HFFc6 (cell line): Measurements from ENCODE around the gene ACVR2B. TPM values are rescaled to one million over a fixed set of nuclear protein-coding genes. Genes with fewer than 3 reads are reported as not detected.
"Not testable (repeated sequence)": the region's sequence is repeated elsewhere in the genome, so short reads cannot be mapped to it uniquely, and the experiment has no call there.

Source experiments
- DNase-seq: peaks from one replicate; pipeline ENCODE4 v3.0.0-alpha.2; 2018
- H3K27ac Mint-ChIP-seq: 2 replicates; pipeline ENCODE4 v1.8.0; 2020; ENCODE audit warnings: mild to moderate bottlenecking, mixed read lengths
- H3K27me3 Mint-ChIP-seq: 2 replicates; pipeline ENCODE4 v1.8.0; 2021; ENCODE audit warnings: mild to moderate bottlenecking, moderate library complexity, mixed read lengths; ENCODE audit not compliant: insufficient read depth
- H3K36me3 Mint-ChIP-seq: 2 replicates; pipeline ENCODE4 v1.8.0; 2021; ENCODE audit warnings: low read depth, mixed read lengths
- H3K4me1 Mint-ChIP-seq: 2 replicates; pipeline ENCODE4 v1.8.0; 2020; ENCODE audit warnings: low read depth, mixed read lengths
- H3K4me3 Mint-ChIP-seq: 2 replicates; pipeline ENCODE4 v1.8.0; 2020; ENCODE audit warnings: mild to moderate bottlenecking, moderate library complexity, mixed read lengths
- H3K9me3 Mint-ChIP-seq: 2 replicates; pipeline ENCODE4 v1.8.0; 2020; ENCODE audit warnings: mild to moderate bottlenecking, mixed read lengths
- long read RNA-seq: library from polyadenylated mRNA; unstranded; transcript quantifications from one replicate; pipeline ENCODE4 v2.0.0, GENCODE V29; 2019
- total RNA-seq, 6 experiments: library from RNA; stranded (reverse); fragmentation: NEBNext Ultra II Directional; extraction: Animal tissue kit (Norgen Biotek cat#: 25700); gene quantifications; 2 replicates in 1 of 6; 3 replicates in 5 of 6; pipeline ENCODE4 v1.2.3, GENCODE V29; 2021
- TF ChIP-seq, protein P1 (sequence below): fragments of 200-600 bp; sonication (generic); IDR thresholded peaks from 2 replicates; pipeline ENCODE4 v1.5.0; 2021; ENCODE audit warnings: antibody characterized with exemption, mild to moderate bottlenecking

Gene ACVR2B
- total RNA-seq, result 1 to 10 TPM; 1.1 to 1.6 (median 1.3) TPM
- long read RNA-seq, result 0 reads

- peak within 1 kb of the TSS; percentile 92 for H3K4me3 Mint-ChIP-seq
- H3K27ac Mint-ChIP-seq, result peak within 1 kb of the TSS; percentile 71
- H3K4me1 Mint-ChIP-seq, result peaks cover 5% of the 10 kb centered on the region; the same call in 1 of the 2 replicates
- no peaks in the 10 kb centered on the region for H3K9me3 Mint-ChIP-seq
- peak; percentile 29 for DNase-seq
- no peaks in the 10 kb centered on the region; the same call in 1 of the 2 replicates for H3K27me3 Mint-ChIP-seq
- TF ChIP-seq, protein P1, sequence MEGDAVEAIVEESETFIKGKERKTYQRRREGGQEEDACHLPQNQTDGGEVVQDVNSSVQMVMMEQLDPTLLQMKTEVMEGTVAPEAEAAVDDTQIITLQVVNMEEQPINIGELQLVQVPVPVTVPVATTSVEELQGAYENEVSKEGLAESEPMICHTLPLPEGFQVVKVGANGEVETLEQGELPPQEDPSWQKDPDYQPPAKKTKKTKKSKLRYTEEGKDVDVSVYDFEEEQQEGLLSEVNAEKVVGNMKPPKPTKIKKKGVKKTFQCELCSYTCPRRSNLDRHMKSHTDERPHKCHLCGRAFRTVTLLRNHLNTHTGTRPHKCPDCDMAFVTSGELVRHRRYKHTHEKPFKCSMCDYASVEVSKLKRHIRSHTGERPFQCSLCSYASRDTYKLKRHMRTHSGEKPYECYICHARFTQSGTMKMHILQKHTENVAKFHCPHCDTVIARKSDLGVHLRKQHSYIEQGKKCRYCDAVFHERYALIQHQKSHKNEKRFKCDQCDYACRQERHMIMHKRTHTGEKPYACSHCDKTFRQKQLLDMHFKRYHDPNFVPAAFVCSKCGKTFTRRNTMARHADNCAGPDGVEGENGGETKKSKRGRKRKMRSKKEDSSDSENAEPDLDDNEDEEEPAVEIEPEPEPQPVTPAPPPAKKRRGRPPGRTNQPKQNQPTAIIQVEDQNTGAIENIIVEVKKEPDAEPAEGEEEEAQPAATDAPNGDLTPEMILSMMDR, result no peak
- no peaks in the 10 kb centered on the region for H3K36me3 Mint-ChIP-seq
Measured at GRCh38 chr3:38453075-38453912, at the start of gene ACVR2B. ACVR2B (plus strand) TSS chr3:38453890; CDS start chr3:38454323, 433 bp downstream.

DNA sequence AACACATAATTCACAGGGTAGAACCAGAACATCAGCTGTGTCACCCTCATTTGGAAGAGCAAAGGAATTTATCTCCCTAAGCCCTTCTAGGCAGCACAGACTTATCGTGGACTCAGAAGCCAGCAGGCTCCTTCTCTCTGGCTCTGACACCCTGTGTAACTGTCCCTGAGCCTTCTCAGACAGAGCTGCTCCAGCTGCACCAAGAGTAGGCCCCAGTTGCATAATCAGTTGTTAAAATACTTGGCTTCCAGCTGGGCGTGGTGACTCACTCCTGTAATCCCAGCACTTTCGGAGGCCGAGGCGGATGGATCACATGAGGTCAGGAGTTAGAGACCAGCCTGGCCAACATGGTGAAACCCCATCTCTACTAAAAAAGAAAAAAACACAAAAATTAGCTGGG lies 49.4 kb upstream of the ACVR2B start:
- Mint-ChIP-seq H3K36me3 (peaks cover 44% of the 10 kb centered on the region), H3K4me1 (0 out of 2 replicates have a peak, but pooled peaks cover 5% of the 10 kb centered on the region), H3K9me3 (peaks cover 6% of the 10 kb centered on the region), H3K27ac (no peak overlapping the region), H3K27me3 (no peaks in the 10 kb centered on the region; the same call in 1 of the 2 replicates), H3K4me3 (no peak overlapping the region)
- TF ChIP-seq, protein P1, result no peak
- peak; percentile 3 for DNase-seq

DNA sequence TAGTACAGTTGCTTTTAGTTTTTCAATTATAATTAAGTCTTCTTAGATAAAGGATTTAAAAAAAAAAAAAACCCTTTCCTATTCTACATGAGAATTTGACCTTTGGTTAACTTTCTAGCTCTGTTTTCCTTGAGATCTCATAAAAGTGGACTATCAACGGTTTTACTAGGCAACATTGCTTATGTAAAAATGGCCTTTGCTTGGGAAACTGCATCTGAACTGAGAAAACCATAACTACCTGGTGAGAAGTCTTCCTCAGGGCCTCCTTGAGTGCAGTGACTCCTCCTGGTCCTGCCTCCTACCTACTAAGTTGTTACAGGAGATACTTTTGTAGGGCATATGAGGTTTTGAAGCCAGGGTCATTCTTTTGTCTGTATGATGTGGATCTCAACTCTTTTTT lies 42.1 kb upstream of the ACVR2B start:
- Mint-ChIP-seq H3K27ac (no peak overlapping the region), H3K36me3 (no peaks in the 10 kb centered on the region), H3K9me3 (no peaks in the 10 kb centered on the region), H3K4me1 (no peaks in the 10 kb centered on the region), H3K27me3 (no peaks in the 10 kb centered on the region), H3K4me3 (no peak overlapping the region)
- TF ChIP-seq, protein P1, result no peak
- DNase-seq, result no peak

DNA sequence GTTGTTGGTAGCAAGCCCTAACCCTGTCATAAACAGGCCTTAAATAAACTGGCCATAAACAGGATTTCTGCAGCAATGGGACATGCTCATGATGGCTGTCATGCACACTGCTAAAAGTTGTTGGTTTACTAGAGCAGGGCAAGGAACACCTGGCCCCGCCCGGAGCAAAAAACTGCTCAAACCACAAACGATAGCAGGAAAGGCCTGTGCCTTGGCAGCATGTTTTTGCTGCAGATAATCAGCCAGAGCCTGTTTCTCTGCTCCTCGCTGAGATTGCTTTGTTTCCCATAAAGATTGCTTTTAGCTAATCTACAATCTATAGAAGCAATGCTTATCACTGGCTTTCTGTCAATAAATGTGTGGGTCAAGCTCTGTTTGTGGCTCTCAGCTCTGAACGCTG lies 32.9 kb upstream of the ACVR2B start:
- not testable (repeated sequence) for DNase-seq, H3K4me1 Mint-ChIP-seq, H3K36me3 Mint-ChIP-seq, H3K4me3 Mint-ChIP-seq, H3K27ac Mint-ChIP-seq, H3K27me3 Mint-ChIP-seq, H3K9me3 Mint-ChIP-seq

GRCh38 chr3:38421679-38422336 lies 31.9 kb upstream of the ACVR2B start:
- H3K4me1 Mint-ChIP-seq, result no peaks in the 10 kb centered on the region
- DNase-seq, result no peak
- H3K27ac Mint-ChIP-seq, result no peak overlapping the region
- no peaks in the 10 kb centered on the region for H3K9me3 Mint-ChIP-seq
- no peak overlapping the region for H3K4me3 Mint-ChIP-seq
- H3K27me3 Mint-ChIP-seq, result no peaks in the 10 kb centered on the region
- TF ChIP-seq, protein P1, result no peak
- H3K36me3 Mint-ChIP-seq, result no peaks in the 10 kb centered on the region

GRCh38 chr3:38426798-38427426 lies 26.8 kb upstream of the ACVR2B start:
- H3K9me3 Mint-ChIP-seq, result peaks cover 19% of the 10 kb centered on the region
- not testable (repeated sequence) for H3K27ac Mint-ChIP-seq, H3K27me3 Mint-ChIP-seq, H3K4me3 Mint-ChIP-seq, H3K4me1 Mint-ChIP-seq, H3K36me3 Mint-ChIP-seq, DNase-seq

DNA sequence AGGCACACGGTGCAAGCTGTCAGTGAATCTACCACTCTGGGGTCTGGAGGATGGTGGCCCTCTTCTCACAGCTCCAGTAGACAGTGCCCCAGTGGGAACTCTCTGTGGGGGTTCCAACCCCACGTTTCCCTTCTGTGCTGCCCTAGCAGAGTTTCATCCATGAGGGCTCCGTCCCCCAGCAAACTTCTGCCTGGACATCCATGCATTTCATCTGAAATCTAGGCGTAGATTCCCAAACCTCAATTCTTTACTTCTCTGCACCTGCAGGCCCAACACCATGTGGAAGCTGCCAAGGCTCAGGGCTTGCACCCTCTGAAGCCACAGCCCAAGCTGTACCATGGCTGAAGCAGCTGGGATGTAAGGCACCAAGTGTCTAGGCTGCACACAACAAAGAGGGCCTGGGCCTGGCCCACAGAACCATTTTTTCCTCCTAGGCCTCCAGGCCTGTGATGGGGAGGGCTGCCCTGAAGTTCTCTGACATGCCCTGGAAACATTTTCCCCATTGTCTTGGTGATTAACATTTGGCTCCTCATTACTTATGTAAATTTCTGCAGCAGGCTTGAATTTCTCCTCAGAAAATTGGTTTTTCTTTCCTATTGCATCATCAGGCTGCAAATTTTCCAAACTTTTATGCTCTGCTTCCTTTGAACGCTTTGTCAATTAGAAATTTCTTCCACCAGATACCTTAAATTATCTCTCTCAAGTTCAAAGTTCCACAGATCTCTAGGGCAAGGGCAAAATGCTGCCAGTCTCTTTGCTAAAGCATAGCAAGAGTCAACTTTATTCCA lies 20.6 kb upstream of the ACVR2B start:
- peaks cover 63% of the 10 kb centered on the region for H3K9me3 Mint-ChIP-seq
- H3K27me3 Mint-ChIP-seq, DNase-seq, H3K4me1 Mint-ChIP-seq, H3K4me3 Mint-ChIP-seq, H3K27ac Mint-ChIP-seq: not testable (repeated sequence)
- peaks cover 28% of the 10 kb centered on the region for H3K36me3 Mint-ChIP-seq

GRCh38 chr3:38433661-38434060 lies 20.0 kb upstream of the ACVR2B start:
- Mint-ChIP-seq H3K9me3 (peaks cover 66% of the 10 kb centered on the region), H3K36me3 (peaks cover 28% of the 10 kb centered on the region)
- not testable (repeated sequence) for H3K27me3 Mint-ChIP-seq, H3K27ac Mint-ChIP-seq, H3K4me1 Mint-ChIP-seq, H3K4me3 Mint-ChIP-seq, DNase-seq
